GM21529 (cell line): ENCODE results near the gene EXD3.
"Not testable (repeated sequence)": the region's sequence is repeated elsewhere in the genome, so short reads cannot be mapped to it uniquely, and the experiment has no call there.

Source experiments
- ATAC-seq: cut with Tn5 transposase; IDR thresholded peaks from one replicate; pipeline ENCODE4 v1.9.1; 2021; ENCODE audit not compliant: unreplicated experiment

EXD3 gene

DNA sequence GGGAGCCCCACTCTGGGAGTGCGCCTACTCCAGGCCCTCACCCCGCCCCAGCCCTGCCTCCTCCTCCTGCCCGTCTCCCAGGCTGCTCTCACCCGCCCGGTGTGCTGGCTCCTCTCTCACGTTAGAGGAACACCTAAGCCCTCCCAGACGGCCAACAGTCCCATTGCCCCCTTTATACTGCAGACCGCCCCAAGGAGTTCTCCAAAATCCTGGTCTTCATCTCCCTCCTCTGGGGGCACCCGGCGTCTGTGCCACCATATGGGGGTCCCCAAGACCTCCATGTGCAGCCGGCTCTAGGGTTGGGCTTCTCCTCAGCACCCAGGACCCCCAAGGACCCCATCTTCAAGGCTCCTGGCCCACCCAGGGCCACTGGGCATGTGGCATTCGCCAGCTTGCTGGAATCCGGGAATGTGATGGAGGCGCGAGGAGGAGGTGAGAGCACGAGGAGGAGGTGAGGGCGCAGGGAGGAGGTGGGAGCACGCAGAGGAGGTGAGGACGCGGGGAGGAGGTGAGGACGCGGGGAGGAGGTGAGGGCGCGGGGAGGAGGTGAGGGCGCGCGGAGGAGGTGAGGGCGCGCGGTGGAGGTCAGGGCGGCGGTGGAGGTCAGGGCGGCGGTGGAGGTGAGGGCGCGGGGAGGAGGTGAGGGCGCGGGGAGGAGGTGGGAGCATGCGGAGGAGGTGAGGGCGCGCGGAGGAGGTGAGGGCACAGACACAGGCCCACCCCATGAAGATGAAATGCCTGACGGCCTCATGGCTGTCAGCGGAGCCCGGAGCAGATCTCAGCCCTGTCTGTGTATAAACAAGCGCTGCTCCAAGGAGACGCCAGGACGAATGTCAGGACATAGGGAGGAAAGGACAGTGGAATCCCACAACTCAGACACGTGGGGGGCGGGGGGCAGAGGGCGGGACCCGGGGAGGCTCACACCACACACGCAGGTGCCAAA is 41.2 kb downstream of the EXD3 start:
- ATAC-seq = no peak

DNA sequence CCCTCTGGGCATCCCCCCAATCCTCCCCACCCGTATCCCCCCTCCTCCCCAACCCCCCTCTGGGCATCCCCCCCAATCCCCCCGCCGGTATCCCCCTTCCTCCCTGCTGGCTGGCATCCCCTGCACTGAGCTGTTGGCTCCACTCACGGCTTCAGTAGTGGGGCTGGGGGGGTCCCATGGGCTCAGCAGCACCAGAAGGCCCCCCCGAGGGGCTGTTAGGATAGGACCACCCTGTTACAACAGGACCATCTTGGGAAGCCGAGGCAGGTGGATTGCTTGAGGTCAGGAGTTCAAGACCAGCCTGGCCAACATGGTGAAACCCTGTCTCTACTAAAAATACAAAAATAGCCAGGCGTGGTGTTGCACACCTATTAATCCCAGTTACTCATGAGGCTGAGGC is 42.4 kb downstream of the EXD3 start:
- ATAC-seq = no peak

DNA sequence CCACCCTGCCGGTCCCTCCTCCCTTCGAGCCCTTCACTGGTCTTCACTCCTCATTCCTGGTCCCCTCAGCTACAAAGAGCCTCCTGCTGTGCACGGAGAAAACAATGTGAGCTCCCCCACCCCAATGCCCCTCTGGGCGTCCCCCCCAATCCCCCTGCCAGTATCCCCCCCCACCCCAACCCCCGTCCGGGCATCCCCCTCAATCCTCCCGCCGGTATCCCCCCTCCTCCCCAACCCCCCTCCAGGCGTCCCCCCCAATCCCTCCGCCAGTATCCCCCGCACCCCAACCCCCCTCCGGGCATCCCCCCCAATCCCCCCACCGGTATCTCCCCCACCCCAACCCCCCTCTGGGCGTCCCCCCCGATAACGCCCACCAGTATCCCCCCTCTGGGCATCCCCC is 42.8 kb downstream of the EXD3 start:
- no peak for ATAC-seq

DNA sequence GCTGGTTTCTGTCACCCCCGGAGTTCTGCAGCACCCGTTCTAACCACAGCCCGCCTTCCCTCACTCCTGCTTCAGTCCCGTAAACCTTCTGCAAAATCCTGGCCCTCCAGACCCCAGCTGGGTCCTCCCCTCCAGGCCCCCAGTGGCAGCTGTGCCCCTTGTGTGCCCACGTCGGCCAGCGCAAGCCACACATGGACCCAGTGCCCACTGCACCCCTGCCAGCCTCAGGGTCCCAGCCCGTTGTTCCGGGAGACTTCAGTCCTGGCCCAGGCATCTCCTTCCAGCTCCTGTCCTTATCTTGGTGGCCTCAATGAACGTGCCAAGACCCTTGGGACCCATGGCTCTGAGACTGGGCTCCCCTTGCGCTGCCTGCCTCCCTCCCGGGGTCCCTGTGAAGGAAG is 43.2 kb downstream of the EXD3 start:
- ATAC-seq = no peak

DNA sequence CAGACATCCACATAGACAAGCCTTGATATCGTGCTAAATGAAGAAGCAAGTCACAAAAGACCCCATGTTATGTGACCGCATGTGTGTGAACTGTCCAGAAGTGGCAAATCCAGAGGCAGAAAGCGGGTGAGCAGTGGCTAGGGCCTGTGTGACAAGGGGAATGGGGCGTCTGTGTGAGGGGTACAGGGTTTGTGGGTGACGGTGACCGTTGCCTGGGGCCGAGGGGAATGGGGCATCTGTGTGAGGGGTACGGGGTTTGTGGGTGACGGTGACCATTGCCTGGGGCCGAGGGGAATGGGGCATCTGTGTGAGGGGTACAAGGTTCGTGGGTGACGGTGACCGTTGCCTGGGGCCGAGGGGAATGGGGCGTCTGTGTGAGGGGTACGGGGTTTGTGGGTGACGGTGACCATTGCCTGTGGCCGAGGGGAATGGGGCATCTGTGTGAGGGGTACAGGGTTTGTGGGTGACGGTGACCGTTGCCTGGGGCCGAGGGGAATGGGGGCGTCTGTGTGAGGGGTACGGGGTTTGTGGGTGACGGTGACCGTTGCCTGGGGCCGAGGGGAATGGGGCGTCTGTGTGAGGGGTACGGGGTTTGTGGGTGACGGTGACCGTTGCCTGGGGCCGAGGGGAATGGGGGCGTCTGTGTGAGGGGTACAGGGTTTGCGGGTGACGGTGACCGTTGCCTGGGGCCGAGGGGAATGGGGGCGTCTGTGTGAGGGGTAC is 44.1 kb downstream of the EXD3 start:
- ATAC-seq = not testable (repeated sequence)

DNA sequence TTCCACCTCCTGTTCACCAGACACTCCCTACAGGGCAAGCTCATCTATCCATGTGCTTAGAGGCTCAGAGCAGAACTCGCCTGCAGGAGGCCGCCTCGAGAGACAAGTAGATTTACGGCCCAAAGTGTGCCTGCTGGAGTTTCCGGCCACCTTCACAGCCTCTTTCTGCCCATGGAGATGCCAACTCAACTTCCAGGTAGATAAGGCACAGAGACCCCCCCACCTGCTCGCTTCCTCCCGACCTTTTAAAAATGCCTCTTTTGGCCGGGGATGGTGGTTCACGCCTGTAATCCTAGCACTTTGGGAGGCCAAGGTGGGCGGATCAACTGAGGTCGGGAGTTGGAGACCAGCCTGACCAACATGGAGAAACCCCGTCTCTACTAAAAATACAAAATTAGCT is 46.6 kb downstream of the EXD3 start:
- no peak for ATAC-seq

DNA sequence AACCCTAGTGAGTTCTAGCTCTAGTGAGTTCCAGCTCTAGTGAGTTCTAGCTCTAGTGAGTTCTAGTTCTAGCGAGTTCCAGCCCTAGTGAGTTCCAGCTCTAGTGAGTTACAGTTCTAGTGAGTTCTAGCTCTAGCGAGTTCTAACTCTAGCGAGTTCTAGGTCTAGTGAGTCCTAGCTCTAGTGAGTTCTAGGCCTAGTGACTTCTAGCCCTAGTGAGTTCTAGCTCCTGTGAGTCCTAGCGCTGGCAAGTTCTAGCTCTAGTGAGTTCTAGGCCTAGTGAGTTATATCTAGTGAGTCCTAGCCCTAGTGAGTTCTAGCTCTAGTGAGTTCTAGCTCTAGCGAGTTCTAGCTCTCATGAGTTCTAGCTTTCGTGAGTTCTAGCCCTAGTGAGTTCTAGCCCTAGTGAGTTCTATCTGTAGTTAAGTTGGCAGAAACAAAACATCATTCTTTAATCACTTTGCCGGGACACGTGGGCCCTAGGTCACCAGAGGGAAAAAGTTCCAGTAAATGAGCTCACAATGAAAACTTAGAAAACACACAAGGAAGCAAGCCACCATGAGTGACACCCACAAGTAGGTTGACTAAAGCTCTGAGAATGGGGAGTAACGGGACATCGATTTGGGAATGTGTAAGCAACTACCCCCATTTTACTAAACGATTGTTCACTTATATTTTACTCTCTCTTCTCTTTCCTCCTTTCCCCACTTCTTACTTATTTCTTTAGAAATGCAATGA is 47.5 kb downstream of the EXD3 start:
- ATAC-seq = no peak

DNA sequence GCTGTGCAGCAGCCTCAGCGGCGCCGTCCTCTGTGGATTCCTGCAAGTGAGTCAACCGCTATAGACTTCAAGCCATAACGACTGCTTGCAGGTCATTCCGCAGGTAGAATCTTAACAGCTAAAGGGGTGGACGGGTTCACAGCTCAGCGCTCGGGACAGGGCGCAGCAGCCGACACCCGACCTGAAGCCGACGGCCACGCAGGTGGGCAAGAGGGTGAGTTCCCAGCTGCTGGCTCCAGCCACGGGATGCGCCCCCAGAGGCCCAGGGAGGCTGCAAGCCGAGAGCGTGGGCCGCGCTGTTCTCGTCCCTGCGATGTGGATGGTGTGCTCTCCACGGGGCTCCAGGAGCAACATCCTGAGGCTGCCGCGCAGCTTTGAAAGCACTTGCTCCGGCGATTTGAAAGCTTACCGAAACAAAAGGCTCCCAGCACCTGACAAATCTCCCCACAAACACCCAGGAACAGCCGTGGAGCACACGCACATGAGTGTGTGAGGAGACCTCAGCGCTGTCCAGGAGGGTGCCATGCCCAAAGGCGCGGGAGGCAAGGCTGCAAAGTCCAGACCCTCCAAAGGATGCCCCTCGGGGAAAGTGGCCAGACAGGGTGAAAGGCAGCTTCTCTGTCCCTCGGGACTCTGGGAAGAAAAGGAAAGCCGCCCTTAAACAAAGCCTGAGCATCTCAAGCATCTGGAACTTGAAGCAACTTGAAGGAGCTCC is 48.7 kb downstream of the EXD3 start:
- ATAC-seq = no peak

DNA sequence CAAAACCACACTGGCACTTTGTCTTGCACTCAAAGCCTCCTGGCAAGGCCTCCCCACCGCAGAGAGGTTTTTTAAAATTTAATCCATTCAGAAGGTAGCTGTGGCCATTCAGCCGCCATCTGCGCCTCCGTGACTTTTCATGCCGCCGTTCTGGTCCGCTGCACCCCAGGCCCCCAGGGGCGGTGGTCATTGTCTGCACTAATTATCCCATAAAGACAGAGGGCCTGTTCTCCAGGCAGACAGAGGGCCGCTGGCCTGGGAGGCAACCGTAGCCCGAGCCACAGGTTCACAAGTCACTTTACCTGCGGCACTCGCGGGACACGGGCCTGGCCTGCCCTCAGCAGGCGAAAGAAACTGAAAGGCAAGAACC is 49.4 kb downstream of the EXD3 start:
- ATAC-seq = no peak

DNA sequence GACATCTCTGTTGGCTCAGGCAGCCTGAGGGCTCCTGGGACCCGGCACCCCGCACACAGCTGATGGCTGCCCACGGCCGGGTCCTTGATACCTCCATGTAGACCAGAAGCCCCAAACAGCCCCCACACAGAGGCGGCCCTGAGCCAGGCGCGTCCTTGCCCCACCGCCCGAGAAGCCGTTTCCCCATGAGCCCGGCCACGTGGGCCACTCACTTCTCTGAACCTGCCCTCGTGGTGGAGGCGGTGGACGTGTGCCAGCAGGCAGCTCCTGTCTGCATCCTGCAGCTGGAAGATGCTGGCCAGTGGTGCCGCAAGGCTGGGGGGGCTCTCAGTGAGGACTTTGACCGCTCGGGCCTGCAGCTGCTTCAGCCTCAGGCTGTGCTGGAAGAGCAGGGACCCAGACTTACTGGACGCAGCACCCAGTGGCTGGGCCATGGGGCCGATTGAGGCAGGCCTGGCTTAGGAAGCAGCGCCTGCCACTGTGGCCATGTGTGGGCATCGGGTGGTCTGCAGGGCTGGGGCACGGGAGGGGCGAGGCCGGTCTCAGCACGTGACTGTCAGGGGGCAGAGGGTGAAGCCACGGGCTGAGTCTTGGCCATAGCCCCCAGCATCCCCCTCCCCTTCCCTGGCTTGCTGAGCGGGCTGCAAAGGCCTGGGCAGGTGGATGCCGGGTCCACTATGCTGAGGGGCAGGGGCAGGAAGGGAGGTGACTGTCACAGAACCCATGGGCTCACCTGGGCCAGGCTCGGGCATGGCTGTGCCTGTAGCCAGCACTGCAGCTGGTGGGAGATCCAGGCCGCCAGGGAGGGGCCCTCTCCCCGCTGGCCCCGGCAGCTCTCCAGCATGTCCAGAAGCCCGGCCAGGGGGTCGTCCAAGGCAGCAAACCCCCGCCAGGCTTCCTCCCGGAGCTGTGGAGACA is 50.0 kb downstream of the EXD3 start:
- no peak for ATAC-seq

DNA sequence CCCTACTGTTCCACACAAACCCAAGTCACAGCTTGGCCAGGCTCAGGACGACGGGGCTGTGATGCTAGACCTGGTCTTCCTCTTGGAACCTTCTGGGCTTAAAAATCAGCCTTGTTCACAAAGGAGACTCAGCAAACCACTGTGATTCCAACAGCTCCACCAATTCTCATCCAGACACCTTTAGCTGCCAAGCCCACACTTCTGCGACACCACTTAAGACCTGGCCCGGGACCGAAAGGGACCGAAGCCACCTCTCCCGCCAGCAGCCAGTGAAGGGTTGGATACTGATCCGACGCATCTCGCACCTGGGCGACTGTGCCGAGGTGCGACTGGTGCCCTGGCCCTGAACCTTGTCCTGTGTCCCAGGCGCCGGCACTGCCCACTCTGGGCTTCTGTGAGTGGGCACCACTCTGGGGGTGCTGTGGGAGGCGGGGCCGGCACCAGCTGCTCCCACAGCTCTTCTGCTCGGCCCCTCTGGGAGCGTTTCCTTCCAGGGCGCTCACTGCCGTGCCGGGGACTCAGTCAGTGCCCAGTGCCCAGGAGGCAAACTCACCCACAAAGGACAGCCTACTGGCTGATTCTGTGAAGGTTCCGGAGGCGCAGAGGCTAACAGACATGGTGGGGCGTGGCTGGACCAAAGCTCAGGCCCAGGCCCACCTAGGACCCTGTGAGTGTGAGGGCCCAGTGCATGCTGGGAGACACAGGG is 50.9 kb downstream of the EXD3 start:
- no peak for ATAC-seq

DNA sequence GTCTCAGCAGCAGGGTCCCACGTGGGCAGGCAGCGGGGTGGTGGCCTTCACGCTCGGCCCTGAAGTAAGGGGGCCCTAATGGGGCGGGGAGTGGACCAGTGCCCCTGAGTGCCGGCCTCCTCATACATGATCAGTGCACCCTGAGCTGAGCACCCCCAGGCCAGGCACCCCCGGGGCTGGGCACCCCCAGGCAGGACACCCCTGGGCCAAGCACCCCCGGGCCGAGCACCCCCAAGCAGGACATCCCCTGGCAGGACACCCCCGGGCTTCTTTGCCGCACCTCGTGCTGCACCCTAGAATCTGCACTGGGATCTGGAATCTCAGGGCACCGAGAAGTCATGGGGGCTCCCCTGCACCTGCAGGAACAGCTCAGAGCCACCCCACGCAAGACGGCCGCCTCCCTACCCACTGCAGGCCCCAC is 51.4 kb downstream of the EXD3 start:
- ATAC-seq = no peak

DNA sequence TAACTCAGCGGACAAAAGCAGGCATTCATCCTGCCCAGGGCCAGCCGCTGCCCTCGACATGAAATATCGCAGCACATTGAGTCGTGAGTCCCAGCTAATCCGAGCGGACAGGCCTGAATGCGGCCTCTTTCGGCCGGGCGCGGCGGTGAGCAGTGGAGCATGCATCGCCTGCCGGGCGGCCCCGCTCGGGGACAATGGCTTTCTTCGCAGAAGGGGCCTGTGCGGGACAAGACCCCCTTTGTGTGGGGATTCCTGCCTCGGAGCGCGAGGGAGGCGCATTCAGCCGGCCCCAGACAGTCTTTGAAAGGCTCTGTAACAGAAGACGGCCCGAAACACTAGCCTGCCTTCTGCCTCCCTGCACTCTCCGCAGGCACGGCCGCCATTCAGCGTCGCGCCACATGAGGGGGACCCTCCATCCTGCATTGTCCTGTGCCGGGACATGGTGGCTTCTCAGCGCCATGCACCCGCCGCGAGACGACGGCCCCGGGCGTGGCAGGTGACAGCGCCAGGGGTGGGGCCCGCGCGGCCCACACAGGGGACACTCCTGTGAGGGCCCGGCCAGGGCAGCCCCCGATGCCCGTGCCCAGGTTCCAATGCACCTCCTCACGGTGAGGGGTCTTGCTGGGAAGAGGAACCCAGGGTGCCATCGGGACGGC is 52.0 kb downstream of the EXD3 start:
- ATAC-seq = no peak

DNA sequence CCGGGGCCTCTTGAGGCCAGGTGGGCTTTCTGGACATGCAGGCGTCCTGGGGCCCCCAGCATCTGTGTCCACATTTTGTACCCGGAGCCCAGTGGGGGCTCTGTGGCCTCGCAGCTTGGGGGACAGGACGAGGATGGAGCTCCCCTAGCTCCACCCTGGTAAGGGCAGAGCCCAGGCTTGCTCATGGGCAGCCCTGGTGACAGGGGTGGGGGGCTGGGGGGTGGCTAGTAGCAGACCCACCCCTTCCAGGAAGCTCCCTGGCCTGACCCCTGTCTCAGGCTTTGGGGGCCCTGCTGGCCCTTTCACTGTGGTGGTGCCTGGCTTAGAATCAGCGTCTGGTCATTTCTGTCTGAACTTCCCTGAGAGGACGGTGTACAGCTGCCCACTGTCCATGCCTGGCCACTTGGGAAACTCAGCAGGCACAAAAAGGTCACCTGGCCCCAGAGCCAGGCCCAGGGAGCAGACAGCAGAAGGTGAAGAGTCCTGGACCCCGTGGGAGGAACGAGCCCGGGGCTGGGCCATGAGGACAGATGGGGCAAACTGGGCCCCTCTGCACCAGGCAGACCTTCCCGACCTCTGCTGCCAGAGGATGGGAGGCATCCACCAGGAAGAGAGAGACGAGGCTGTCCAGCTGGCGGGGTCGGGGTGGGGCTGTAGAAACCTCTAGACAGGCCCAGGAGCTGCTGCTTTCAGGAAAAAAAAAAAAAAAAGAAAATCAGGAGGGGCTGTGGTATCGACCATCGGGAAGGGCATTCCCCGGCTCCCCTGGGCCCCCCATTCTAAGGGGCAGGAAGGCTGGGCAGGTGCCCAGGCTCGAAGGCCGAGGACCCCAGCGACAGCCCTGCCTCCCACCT is 52.8 kb downstream of the EXD3 start:
- no peak for ATAC-seq

DNA sequence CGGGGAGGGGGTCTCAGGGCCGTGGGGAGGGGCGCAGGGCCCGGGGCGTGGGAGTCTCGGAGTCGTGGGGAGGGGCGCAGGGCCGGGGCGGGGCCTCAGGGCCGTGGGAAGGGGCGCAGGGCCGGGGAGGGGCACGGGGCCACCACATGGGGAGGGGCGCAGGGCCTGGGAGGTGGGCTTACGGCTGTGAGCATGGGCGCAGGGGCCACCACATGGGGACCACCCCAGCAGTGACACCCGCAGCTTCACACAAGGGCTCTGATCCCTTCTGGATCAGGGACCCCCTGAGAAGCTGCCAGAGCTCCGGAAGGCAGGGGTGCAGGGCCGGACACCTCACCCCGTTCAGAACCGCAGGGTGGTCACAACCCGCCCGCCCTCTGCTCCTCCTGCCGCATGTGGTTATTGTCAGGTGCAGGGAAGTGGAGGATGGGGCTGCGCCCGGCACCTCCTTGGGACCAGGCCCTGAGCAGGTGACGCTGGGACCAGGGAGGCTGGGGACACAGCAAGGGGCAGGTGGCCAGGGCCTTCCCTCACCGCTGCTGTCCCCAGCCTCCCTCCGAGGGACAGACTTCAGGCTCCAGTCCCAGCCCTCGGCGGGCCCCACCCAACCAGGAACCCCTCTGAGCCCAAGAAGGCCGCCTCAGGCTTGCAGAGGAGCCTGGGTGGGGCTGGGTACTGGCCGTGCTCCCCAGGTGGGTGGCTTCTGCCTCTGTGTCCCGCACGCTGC is 53.7 kb downstream of the EXD3 start:
- ATAC-seq = no peak

DNA sequence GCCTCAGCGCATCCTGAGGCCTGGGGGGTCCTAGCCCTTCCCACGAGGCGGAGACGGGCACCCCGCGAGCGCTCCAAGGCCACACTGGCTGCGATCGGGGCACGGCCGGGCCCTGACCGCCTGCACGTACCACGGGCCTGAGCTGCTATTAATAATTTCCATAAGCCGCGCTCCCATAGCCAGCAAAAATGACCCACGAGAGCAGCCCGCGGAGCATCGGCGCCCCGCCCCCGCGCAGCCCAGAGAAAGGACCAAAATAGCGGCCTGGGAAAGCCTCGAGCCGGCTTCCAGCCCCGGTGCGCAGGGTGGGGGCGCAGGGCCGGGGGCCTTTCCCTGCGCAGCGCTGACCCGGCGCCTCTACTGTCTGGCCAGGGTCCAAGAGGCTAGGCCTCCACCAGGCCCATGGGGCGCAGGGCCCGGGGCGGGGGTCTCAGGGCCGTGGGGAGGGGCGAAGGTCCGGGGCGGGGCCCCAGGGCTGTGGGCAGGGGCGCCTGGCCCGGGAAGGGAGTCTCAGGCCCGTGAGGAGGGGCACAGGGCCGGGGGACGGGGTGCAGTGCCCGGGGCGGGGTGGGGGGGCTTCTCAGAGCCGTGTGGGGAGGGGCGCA is 54.4 kb downstream of the EXD3 start:
- ATAC-seq = no peak
